NCI-H524 (cell line): ENCODE results near the gene TSPOAP1.

Experiments
- DNase-seq, 2 experiments: peaks; one replicate each; lab custom pipeline; 2025; lab: John Stamatoyannopoulos, UW

TSPOAP1 gene

GRCh38 chr17:58330538-58330996, 2.0 kb upstream of the TSPOAP1 start:
- no peak for DNase-seq

GRCh38 chr17:58329810-58330537, 1.4 kb upstream of the TSPOAP1 start:
- DNase-seq, result no peak

- peak in 1 of 2 experiments; percentile 48 for DNase-seq
These were observed 627 bp upstream of the TSPOAP1 start for GRCh38 chr17:58329035-58329809.

GRCh38 chr17:58327363-58328194, 1.0 kb downstream of the TSPOAP1 start:
- no peak for DNase-seq

- no peak for DNase-seq
These were observed 1.8 kb downstream of the TSPOAP1 start for GRCh38 chr17:58326609-58327362.

GRCh38 chr17:58325976-58326468, 2.6 kb downstream of the TSPOAP1 start:
- peak in 1 of 2 experiments; percentile 27 for DNase-seq

GRCh38 chr17:58325289-58325726, 3.3 kb downstream of the TSPOAP1 start:
- DNase-seq, result peak; percentile 71 to 86

GRCh38 chr17:58324409-58325288, 3.9 kb downstream of the TSPOAP1 start:
- peak; percentile 43 to 57 for DNase-seq

GRCh38 chr17:58324056-58324408, 4.6 kb downstream of the TSPOAP1 start:
- DNase-seq, result peak in 1 of 2 experiments; percentile 42

GRCh38 chr17:58323366-58324055, 5.1 kb downstream of the TSPOAP1 start:
- DNase-seq, result peak in 1 of 2 experiments; percentile 42

GRCh38 chr17:58322581-58323185, 5.9 kb downstream of the TSPOAP1 start:
- no peak for DNase-seq

- no peak for DNase-seq
These were observed 6.7 kb downstream of the TSPOAP1 start for GRCh38 chr17:58321571-58322525.

GRCh38 chr17:58320570-58321323, 7.8 kb downstream of the TSPOAP1 start:
- DNase-seq, result no peak

- DNase-seq, result no peak
These were observed 8.4 kb downstream of the TSPOAP1 start for GRCh38 chr17:58320163-58320558.

GRCh38 chr17:58319173-58320162, 9.1 kb downstream of the TSPOAP1 start:
- no peak for DNase-seq

- DNase-seq, result no peak
These were observed 9.9 kb downstream of the TSPOAP1 start for GRCh38 chr17:58318627-58319172.
